Fibroblast of the aortic adventitia (primary cell): Measurements from ENCODE around the gene KLHDC9. TPM values are rescaled to one million over a fixed set of nuclear protein-coding genes. Genes with fewer than 3 reads are reported as not detected.

ENCODE experiments used
- DNase-seq: peaks from one replicate; pipeline ENCODE4 v3.0.0-alpha.2; 2010; ENCODE audit warnings: low read depth
- H3K4me3 ChIP-seq: 2 replicates; pipeline ENCODE4 v1.5.1; 2011; ENCODE audit warnings: low read depth, mild to moderate bottlenecking, control low read depth, low read length, moderate library complexity
- CTCF ChIP-seq: IDR thresholded peaks from 2 replicates; pipeline ENCODE4 v1.5.1; 2011; ENCODE audit warnings: mild to moderate bottlenecking, low read length, control low read depth, inconsistent platforms; ENCODE audit not compliant: insufficient read depth
- small RNA-seq: library from RNA; depleted of rRNA; stranded (forward); fragments of <200 nt; gene quantifications from one replicate; pipeline ENCODE3, GENCODE V24; 2012
- total RNA-seq: library from RNA; depleted of rRNA; stranded (reverse); fragments of >200 nt; gene quantifications from 2 replicates; pipeline ENCODE4 v1.2.3, GENCODE V29; 2012; ENCODE audit warnings: low replicate concordance

The KLHDC9 gene
- total RNA-seq, 1 donor, result 0.90 TPM

- no peak for DNase-seq
- no peak for TF ChIP-seq CTCF
- H3K4me3 ChIP-seq, result no peak overlapping the region
Observed at GRCh38 chr1:161140755-161141400, 42.7 kb downstream of the KLHDC9 start.

- TF ChIP-seq CTCF, result no peak
- DNase-seq, result no peak
Observed at GRCh38 chr1:161145832-161146231, 47.7 kb downstream of the KLHDC9 start.

More at GRCh38 chr1:161145832-161146231, 47.7 kb downstream of the KLHDC9 start:
- no peak overlapping the region for H3K4me3 ChIP-seq

Small RNA genes within 50 kb of the gene (small RNA-seq; reads per million reads assigned to genes)
- not detected for gene RF01225

Other genes starting within 250 kb of the KLHDC9 start
- gene CD244, start 235.5 kb upstream of the KLHDC9 start, total RNA-seq, result 0.33 TPM in 1 of 2 replicates, not detected in the other
- 0.49 TPM in 1 of 2 replicates, not detected in the other for gene ITLN1, start 213.2 kb upstream of the KLHDC9 start, total RNA-seq
- 3.8 TPM in 1 of 2 replicates, not detected in the other for gene ITLN2, start 143.6 kb upstream of the KLHDC9 start, total RNA-seq
- 0.36 and 3.3 TPM in 2 replicates for gene F11R, start 77.2 kb upstream of the KLHDC9 start, total RNA-seq
- gene TSTD1, start 59.4 kb upstream of the KLHDC9 start, total RNA-seq, result 0.90 TPM in 1 of 2 replicates, not detected in the other
- gene USF1, start 52.4 kb upstream of the KLHDC9 start, total RNA-seq, result 23.5 and 36.2 TPM in 2 replicates
- not detected in 2 replicates for gene ARHGAP30, start 28.5 kb upstream of the KLHDC9 start, total RNA-seq
- gene NECTIN4, start 8.8 kb upstream of the KLHDC9 start, total RNA-seq, result not detected in 2 replicates
- 39.9 and 50.2 TPM in 2 replicates for gene PFDN2, start 19.7 kb downstream of the KLHDC9 start, total RNA-seq
- 13.3 and 18.3 TPM in 2 replicates for gene NIT1, start 19.7 kb downstream of the KLHDC9 start, total RNA-seq
- gene DEDD, start 34.3 kb downstream of the KLHDC9 start, total RNA-seq, result 7.8 and 25.8 TPM in 2 replicates
- gene UFC1, start 55.6 kb downstream of the KLHDC9 start, total RNA-seq, result 65.3 and 111 TPM in 2 replicates
- gene USP21, start 61.1 kb downstream of the KLHDC9 start, total RNA-seq, result 6.1 and 11.6 TPM in 2 replicates
- 14.0 and 16.0 TPM in 2 replicates for gene PPOX, start 68.1 kb downstream of the KLHDC9 start, total RNA-seq
- gene B4GALT3, start 79.1 kb downstream of the KLHDC9 start, total RNA-seq, result 8.3 and 11.4 TPM in 2 replicates
- 1.1 and 3.1 TPM in 2 replicates for gene ADAMTS4, start 100.7 kb downstream of the KLHDC9 start, total RNA-seq
- gene NDUFS2, start 104.0 kb downstream of the KLHDC9 start, total RNA-seq, result 65.4 and 67.5 TPM in 2 replicates
- not detected in 2 replicates for gene FCER1G, start 116.9 kb downstream of the KLHDC9 start, total RNA-seq
- not detected in 2 replicates for gene APOA2, start 125.3 kb downstream of the KLHDC9 start, total RNA-seq
- gene TOMM40L, start 127.7 kb downstream of the KLHDC9 start, total RNA-seq, result 5.2 and 9.1 TPM in 2 replicates
- gene NR1I3, start 139.8 kb downstream of the KLHDC9 start, total RNA-seq, result not detected in 2 replicates
- gene PCP4L1, start 160.4 kb downstream of the KLHDC9 start, total RNA-seq, result not detected in 2 replicates
- 0.09 and 1.2 TPM in 2 replicates for gene MPZ, start 211.6 kb downstream of the KLHDC9 start, total RNA-seq
- 52.1 and 56.5 TPM in 2 replicates for gene SDHC, start 216.0 kb downstream of the KLHDC9 start, total RNA-seq